Measurements from ENCODE around the gene STK36.

The STK36 gene

DNA sequence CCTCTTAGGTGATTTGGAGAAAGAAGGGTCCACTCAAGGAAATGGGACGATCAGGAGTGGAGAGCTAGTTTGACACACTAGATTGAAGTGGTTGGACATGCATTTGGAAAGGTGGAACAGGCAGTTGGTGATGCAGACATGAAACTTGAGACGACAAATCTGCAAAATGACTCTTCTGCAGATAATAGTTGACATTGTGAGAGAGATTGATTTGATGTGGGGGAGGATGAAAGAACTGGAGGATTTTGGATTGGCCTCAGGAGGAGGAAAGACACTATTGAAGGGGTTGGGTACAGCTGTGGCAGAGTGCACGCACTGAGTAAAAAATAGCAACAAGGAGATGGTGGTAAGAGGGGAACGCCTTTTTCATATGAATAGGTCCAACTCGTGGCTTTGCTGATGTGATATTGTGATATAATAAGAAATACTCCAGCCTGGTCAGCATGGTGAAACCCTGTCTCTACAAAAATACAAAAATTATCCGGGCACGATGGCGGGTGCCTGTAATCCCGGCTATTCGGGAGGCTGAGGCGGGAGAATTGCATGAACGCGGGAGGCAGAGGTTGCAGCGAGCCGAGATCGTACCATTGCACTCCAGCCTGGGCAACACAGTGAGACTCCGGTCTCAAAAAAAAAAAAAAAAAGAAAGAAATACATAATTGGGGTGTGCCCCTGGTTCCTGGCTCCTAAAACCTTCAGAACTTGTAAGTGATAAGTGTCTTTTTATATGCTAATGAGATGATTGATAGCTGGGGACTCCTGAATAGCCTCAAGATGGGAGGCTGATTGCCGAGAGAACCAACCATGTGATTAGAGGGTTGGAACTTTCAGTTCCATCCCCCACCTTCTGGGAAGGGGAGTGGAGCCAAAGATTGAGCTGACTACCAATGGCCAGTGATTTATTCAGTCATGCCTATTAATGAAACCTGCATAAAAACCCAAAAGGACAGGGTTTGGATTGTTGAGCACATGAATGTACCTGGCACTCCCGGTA, 48.5 kb downstream of the STK36 start:
- no peak for DNase-seq (ENCODE audit: low read depth, low spot score)

DNA sequence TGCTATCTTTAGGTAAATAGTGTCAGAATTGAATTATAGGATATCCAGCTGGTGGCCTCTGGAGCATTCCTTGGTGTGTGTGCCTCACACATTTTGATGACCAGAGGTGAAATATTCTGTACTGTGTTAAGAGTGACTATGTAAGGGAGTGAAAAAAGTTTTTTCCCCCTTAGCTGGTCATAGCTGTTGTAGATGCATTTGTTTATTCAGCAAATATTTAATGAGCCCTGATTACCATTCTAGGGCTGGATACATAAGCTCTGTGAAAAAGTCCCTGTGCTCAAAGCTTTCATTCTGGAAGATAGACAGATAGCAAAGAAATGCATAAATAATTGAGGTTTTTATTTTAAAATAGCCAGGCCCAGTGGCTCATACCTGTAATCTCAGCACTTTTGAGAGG, 49.6 kb downstream of the STK36 start:
- DNase-seq (ENCODE audit: low read depth, low spot score), result no peak

DNA sequence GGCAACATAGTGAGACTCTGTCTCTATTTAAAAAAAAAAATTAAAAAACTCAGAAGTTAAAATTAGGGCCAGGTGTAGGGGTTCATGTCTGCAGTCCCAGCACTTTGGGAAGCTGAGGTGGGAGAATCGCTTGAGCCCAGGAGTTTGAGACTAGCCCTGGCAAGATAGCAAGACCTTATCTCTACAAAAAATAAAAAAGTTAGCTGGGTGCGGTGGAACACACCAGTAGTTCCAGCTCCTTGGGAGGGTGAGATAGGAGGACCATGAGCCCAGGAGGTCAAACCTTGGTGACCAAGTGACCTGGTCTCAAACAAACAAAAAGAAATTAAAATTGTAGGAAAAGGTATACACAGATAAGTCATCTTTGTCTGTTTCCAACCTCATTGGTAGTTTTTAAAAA, 50.0 kb downstream of the STK36 start:
- DNase-seq (ENCODE audit: low read depth, low spot score), result no peak

DNA sequence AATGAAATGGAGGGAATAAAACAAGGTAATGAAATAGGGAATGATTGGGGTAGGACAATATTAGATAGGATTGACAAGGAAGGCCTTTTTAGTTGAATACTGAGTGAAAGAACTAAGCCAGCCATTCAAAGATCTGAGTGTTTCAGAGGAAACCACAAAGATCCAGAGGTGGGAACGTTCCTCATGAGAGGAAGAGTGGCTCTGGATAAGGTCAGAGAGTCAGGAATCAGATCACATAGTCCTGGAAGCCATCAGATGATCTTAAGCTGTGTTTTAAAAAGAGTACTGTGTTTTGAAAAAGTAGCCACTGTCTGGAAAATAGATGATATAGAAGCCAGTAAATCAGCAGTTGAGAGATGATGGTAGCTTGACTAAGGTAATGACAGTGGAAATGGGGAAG, 50.5 kb downstream of the STK36 start:
- DNase-seq (ENCODE audit: low read depth, low spot score), result no peak

DNA sequence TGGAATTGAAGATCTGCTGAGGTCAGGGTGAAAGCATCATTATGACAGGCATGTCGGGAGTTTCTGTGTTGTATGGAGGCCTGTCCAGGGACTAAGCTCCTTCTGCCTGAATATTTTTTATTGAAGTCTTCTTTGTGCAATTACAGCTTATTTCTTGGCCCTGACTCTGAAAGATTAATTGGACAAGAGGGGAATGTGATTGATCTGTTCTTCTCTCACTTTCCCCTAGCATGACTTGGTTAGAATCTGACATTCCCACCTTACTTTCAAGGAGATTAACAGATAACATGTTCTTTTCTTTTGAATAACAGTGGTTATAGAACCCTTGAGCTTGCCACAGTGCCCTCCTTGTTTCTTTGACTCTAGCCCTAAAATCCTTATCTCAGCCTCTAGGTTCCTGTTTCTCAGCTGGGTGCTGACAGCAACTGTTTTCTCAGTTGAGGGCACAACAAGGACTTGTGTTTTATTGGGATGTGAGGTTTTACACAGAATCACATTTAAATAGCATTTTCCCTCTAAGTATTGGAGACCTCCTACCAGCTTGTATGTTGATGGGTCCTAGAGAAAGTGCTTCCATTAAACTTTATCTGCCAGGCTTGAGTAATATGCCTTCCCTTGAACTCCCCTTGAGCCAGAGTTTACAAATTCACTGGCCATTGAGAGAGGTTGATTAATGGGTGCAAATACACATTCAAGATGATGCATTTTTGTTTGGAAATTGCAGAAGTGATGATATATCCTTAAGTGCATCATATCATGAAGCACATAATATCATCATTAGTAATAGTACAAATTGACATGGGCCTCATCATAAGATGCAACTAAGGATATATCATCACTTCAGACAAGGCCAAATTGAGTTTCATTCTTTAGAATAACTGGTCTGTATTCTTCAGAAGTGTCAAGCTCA, 51.2 kb downstream of the STK36 start:
- DNase-seq (ENCODE audit: low read depth, low spot score), result no peak

DNA sequence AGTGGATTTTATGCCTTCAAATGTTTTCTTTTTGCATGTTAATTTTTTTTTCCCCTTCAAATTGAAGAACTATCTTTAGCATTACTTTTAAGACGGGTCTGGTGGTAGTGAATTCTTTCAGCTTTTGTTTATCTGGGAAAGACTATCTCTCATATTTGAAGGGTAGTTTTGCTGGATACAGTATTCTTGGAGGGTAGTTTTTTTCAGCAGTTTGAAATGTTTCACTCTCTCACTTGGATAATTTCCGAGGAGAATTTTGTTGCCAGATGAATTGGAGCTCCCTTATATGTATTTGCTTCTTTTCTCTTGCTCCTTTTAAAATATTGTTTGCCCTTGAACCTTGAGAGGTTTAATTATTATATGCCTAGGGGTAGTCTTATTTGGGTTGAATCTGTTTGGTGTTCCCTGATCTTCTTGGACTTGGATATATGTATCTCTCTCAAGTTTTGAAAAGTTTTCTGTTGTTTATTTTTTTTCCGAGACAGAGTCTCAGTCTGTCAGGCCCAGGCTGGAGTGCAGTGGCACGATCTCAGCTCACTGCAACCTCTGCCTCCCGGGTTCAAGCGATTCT, 54.2 kb downstream of the STK36 start:
- no peak for DNase-seq (ENCODE audit: low read depth, low spot score)

DNA sequence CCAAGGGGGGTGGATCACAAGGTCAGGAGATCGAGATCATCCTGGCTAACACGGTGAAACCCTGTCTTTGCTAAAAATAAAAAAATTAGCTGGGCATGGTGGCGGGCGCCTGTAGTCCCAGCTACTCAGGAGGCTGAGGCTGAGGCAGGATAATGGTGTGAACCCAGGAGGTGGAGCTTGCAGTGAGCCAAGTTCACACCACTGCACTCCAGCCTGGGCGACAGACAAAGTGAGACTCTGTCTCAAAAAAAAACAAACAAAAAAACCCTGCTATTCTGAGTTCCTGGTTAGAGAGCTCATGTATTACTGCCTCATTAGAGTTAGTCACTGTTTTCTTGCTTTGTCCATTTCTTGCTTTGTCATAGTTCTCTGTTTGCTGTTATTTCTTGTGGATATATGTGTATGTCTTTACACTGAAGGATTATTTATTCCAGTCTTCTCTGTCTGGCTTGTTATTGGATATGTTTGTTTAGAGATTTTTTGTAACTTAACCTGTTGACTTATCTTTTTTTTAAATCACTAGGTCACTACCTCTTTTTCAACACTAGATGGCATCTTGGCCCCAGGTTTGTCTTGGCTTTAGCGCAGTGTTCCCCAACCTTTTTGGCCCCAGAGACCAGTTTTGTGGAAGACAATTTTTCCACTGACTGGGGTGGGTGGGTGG, 55.7 kb downstream of the STK36 start:
- DNase-seq (ENCODE audit: low read depth, low spot score), result no peak

DNA sequence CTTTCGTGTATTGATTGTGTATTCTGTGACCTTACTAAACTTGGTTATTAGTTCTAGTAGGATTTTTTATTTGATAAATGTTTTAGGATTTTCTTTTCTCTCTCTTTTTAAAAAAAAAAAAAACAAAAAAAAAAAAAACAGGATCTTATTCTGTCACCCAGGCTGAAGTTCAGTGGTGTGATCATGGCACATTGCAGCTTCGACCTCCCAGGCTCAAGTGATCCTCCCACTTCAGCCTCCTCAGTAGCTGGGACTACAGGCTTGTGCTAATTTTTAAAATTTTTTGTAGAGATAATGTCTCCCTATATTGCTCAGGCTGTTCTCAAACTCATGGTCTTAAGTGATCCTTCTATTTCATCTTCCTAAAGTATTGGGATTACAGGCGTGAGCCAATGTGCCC, 57.8 kb downstream of the STK36 start:
- DNase-seq (ENCODE audit: low read depth, low spot score), result no peak

DNA sequence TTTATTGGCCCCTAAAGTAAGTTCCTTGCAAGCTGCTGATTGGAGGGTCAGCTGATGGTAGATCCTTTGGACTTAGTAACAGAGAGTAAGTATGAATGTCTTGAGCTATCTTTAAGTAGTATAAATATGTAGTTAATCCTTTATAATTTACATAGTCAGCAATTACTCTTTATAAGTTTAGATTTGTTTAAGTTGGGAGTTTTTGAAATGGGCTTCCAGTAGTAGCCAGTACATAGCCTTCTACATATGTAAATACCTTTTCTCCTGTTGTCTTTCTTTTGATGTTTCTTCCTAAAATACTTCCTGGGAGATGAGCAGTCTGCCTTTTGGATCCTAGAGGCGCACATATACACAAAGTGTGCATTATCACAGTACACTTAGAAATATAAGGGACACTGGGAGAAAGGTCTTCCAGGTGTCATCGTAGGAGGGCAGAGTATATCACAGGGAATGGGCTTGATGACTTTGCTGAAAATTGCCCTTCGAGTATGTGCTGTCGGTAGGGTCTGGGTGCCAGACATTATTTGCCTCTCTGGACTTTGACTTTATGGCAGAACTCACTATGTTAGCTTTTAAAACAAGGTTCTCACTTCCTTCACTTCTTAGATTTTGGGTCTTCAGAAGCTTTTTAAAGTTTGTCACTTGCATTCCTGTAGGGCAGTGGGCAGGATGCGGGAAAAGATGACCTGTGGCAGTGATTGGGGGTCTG, 60.3 kb downstream of the STK36 start:
- no peak for DNase-seq (ENCODE audit: low read depth, low spot score)

DNA sequence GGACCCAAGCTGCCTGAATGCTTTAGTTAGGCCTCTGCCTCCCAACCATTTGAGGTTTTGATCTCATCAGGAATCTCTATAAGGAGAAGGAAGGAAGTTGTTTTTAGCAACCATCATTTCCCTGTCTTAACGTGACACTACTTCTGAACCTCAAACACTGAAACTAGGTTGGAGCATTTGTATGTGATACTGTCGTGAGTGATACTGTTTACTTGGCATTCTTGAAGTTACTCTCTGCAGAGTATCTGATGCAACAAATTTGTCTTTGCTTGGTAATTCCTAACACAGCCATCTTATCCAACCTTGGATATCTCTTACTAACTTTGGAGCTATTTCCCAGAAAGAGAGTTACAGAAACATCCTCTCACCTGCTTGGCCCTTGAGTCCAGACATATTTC, 60.9 kb downstream of the STK36 start:
- no peak for DNase-seq (ENCODE audit: low read depth, low spot score)

DNA sequence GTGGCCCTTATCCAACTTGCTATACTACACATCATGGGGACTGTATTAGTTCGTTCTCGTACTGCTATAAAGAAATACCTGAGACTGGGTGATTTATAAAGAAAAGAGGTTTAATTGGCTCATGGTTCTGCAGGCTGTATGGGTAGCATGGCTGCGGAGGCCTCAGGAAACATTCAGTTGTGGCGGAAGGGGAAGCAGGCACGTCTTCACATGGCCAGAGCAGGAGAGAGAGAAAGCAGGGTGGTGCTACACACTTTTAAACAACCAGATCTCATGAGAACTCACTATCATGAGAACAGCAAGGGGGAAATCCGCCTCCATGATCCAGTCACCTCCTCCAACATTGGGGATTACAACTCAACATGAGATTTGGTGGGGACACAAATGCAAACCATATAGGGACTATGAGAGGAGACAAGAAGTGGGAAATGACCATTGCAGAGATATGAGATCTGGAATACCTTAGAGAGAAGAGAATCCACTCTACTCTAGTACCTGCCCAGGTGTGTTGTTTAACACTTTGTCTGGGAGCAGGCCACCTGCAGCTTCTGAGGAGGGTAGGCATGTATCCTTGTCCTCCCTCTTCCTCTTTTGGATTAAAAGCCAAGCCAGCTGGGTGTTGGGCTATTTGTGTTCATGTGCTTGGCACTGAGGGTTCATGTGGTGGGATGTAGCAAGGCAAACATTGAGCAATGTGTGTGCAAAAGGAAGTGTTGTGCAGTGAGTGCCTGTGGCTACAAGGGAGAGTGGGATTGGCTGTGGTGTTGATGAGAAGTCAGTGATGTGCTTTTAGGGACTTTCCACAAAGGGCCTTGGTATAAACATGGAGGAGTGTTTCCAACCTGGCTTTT, 61.5 kb downstream of the STK36 start:
- DNase-seq (ENCODE audit: low read depth, low spot score), result no peak

DNA sequence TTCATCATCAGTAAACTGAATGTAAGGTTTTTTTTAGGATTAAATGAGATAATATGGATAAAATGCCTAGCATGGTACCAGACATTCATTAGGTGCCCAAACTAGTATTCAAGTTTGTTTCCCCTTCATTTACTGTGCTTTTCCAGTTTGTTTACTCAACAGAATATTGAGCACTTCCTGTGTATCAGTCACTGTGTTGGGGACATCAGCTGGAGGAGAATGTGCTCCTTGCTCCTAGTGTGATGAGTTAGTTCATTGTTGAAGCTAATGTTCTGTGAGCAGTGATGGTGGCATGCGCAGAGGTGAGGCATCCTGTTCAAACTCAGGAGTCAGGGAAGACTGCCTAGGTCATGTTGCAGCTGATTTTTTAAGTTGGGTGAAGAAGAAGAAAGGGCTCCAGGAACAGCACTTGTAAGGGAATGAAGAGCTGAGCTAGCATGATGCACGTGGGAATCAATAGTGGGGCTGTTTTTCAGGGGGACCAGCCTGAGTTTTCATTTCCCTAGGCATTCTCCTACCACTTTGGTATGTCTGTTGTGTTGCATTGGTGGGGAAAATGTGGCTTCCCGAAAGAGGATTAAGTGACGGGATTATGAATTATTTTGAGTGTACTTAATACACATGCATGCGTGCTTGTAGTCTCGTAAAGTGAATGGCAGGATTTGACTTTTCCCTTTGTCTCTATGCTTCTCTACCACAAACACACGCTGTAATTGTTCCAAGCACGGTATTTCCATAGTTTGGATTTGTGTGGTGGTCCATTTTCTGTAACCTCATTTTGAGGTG, 62.5 kb downstream of the STK36 start:
- DNase-seq (ENCODE audit: low read depth, low spot score), result no peak

DNA sequence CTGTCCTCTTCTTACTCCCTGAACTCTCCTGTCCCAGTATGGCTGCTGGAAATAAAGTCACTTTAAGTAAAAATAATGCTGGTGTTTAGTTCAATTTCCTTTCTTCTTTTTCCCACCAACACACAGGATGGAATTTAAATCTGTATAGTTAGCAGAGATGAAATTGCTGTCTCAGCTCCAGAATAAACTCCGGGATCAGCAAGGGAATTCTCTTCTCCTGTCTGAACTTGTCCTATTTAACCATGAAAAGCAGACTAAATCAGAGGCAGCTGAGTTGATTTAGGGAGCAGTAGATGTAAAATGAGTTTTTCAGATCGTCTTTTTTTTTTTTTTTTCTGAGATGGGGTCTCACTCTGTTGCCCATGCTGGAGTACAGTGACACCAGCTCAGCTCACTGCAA, 64.6 kb downstream of the STK36 start:
- DNase-seq (ENCODE audit: low read depth, low spot score), result no peak

DNA sequence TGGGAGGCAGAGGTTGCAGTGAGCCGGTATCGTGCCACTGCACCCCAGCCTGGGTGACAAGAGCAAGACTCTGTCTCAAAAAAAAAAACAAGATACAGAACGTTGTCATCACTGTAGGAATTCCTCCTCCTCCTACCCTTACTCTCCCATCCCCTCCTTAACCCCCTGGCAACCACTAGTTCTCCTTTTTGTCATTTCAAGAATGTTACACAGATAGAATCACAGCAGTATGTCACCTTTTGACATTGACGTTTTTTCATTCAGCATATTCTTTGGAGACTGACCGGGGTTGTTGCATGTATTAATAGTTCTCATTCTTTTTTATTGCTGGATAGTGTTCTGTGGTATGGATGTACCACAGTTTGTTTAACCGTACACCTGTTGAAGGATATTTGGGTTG, 71.2 kb downstream of the STK36 start:
- DNase-seq (ENCODE audit: low read depth, low spot score), result no peak

DNA sequence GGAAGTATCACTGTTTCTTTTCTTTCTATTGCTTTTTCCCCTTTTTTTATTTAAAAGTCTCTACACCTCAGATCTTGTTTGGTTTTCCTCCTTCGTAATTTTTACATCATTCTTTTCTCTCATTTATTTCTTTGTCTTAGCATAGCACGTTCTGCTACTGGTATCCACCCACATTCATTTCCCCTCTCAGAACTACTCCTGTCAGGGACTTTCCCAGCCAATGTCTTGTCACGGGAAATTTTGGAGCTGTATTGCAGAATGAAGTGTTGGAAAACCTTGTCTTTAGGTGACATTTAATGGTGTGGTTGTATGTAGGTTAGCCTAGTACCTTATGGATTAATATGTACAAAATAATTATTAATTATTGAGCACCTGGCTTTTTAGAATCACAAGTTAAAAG, 72.7 kb downstream of the STK36 start:
- no peak for DNase-seq (ENCODE audit: low read depth, low spot score)

DNA sequence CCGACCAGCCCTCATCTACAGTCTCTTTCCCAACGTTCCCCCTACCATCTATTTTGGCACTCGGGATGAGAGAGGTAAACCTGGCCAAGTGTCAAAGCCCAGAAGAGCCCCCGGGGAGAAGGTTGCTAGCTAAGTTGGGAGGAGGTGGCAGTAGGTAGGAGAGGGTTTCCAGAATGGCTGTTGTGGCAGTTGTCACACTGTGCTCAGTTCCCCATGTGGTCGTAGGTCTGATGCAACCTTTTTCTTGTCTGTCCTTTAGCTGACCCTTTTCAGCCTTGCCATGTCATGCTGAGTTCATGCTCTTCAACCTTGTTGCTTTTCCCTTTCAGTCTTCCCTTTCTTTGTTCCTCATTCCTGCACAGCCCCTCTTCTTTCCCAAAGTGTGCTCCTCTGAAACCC, 73.3 kb downstream of the STK36 start:
- DNase-seq (ENCODE audit: low read depth, low spot score), result no peak

DNA sequence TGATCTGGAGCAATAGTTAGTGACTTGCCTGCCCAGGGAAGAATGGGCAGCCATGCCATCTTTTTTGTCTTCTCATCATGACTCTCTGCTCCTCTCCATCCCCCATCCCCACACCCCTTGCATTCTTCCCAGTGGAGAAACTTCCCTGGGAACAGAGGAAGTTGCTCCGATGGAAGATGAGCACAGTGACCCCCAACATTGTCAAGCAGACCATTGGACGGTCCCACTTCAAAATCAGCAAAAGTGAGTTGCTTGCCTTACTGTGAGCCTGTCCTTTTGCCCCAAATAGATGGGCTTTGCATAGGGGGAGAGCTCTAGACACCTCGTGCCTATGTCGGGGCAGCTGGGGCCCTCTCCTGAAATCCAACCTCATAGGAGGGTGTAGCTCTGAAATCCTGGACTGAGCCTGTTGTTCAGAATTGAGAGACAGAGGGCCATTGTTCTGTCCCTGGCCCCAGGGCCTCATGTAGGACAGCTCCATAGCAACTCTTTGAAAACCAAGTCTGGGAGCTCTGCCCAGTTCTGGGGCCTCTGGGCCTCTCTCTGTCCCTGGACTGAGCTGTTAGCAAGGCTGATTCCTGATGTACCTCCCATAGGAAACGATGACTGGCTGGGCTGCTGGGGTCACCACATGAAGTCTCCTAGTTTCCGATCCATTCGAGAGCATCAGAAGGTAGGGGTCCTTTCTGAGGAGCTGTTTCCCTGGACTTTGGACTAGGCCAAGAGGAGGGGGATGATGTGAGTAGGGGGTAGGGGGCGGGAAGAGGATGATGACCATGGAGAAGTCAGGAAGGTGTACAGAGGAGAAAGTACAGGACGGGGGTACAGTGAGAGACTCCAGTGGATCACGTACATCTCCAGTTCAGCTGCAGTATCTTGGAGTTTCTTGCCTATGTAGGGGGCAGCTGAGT, 73.9 kb downstream of the STK36 start:
- DNase-seq (ENCODE audit: low read depth, low spot score), result no peak

DNA sequence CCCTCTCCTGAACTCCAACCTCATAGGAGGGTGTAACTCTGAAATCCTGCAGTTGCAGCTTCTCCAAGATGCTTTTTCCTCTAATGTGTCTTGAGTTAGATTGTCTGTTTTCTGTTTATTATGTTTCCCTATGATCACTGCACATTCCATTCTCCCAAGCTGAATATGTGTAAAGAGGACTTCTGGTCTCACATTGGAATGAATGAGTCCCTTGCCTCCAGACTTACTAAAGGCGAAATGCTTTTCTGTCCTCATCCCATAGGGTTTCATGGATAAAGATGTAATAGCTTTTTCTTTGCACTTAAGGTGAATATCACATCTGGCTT, 74.5 kb downstream of the STK36 start:
- DNase-seq (ENCODE audit: low read depth, low spot score), result no peak

All from iPS DF 19.7 (cell line).